Neural crest cell (in vitro differentiated cells): ENCODE results near the gene TNFRSF19. TPM values are rescaled to one million over a fixed set of nuclear protein-coding genes. Genes with fewer than 3 reads are reported as not detected.

Experiments used
- DNase-seq: peaks from one replicate; pipeline ENCODE4 v3.0.0; 2021; ENCODE audit warnings: low read depth, mixed read lengths, low spot score
- H3K27ac Mint-ChIP-seq: one replicate; pipeline ENCODE4 v1.8.0; 2021; ENCODE audit warnings: mild to moderate bottlenecking, mixed read lengths; ENCODE audit not compliant: unreplicated experiment
- H3K27me3 Mint-ChIP-seq: 2 replicates; pipeline ENCODE4 v1.8.0; 2021; ENCODE audit warnings: low read depth, mild to moderate bottlenecking, mixed read lengths
- H3K36me3 Mint-ChIP-seq: 2 replicates; pipeline ENCODE4 v1.8.0; 2021; ENCODE audit warnings: low read depth, mild to moderate bottlenecking, mixed read lengths
- H3K4me1 Mint-ChIP-seq: 2 replicates; pipeline ENCODE4 v1.8.0; 2021; ENCODE audit warnings: mixed read lengths
- H3K4me3 Mint-ChIP-seq: one replicate; pipeline ENCODE4 v1.8.0; 2021; ENCODE audit warnings: mild to moderate bottlenecking, mixed read lengths
- H3K9me3 Mint-ChIP-seq: 2 replicates; pipeline ENCODE4 v1.8.0; 2021; ENCODE audit warnings: mixed read lengths
- CTCF ChIP-seq: fragments of 200-600 bp; sonication (generic); conservative IDR thresholded peaks from 2 replicates; pipeline ENCODE4 v1.5.0; 2021; ENCODE audit warnings: antibody characterized with exemption, mild to moderate bottlenecking
- total RNA-seq: library from RNA; stranded (reverse); gene quantifications from 2 replicates; pipeline ENCODE4 v1.2.1, GENCODE V29; 2021

TNFRSF19 gene
- total RNA-seq, 1 donor from 2014 or later: 76.1 TPM

GRCh38 chr13:23612182-23612581 is 42.0 kb downstream of the TNFRSF19 start:
- Mint-ChIP-seq H3K9me3 (no peaks in the 10 kb centered on the region), H3K4me3 (no peak overlapping the region), H3K4me1 (peaks cover 73% of the 10 kb centered on the region), H3K36me3 (peaks cover 13% of the 10 kb centered on the region), H3K27ac (no peak overlapping the region), H3K27me3 (no peaks in the 10 kb centered on the region)
- TF ChIP-seq CTCF: no peak
- no peak for DNase-seq

- Mint-ChIP-seq H3K4me1 (peaks cover 79% of the 10 kb centered on the region), H3K27ac (no peak overlapping the region), H3K27me3 (no peaks in the 10 kb centered on the region), H3K4me3 (no peak overlapping the region), H3K36me3 (peaks cover 18% of the 10 kb centered on the region), H3K9me3 (no peaks in the 10 kb centered on the region)
- no peak for DNase-seq
- TF ChIP-seq CTCF: no peak
These were observed 42.5 kb downstream of the TNFRSF19 start for GRCh38 chr13:23612731-23613130.

GRCh38 chr13:23613596-23613995 is 43.4 kb downstream of the TNFRSF19 start:
- H3K4me1 Mint-ChIP-seq: peaks cover 71% of the 10 kb centered on the region
- no peak for TF ChIP-seq CTCF
- no peak for DNase-seq
- no peaks in the 10 kb centered on the region for H3K9me3 Mint-ChIP-seq
- H3K4me3 Mint-ChIP-seq: peak overlapping the region; percentile 18
- peak overlapping the region; percentile 82 for H3K27ac Mint-ChIP-seq
- peaks cover 15% of the 10 kb centered on the region for H3K36me3 Mint-ChIP-seq
- H3K27me3 Mint-ChIP-seq: no peaks in the 10 kb centered on the region

GRCh38 chr13:23615395-23616081 is 45.3 kb downstream of the TNFRSF19 start:
- Mint-ChIP-seq H3K4me1 (peaks cover 53% of the 10 kb centered on the region), H3K9me3 (no peaks in the 10 kb centered on the region), H3K27ac (peak overlapping the region; percentile 91), H3K27me3 (no peaks in the 10 kb centered on the region), H3K36me3 (peaks cover 15% of the 10 kb centered on the region), H3K4me3 (peak overlapping the region; percentile 18)
- TF ChIP-seq CTCF: no peak
- DNase-seq: no peak

- no peaks in the 10 kb centered on the region for H3K9me3 Mint-ChIP-seq
- H3K27me3 Mint-ChIP-seq: no peaks in the 10 kb centered on the region
- H3K27ac Mint-ChIP-seq: no peak overlapping the region
- DNase-seq: no peak
- H3K4me1 Mint-ChIP-seq: peaks cover 56% of the 10 kb centered on the region
- TF ChIP-seq CTCF: no peak
- peaks cover 15% of the 10 kb centered on the region for H3K36me3 Mint-ChIP-seq
- H3K4me3 Mint-ChIP-seq: no peak overlapping the region
These were observed 46.0 kb downstream of the TNFRSF19 start for GRCh38 chr13:23616228-23616627.
